HCT116 (cell line): ENCODE data around the gene RANBP9. TPM values are rescaled to one million over a fixed set of nuclear protein-coding genes. Genes with fewer than 3 reads are reported as not detected.

Experiments used
- CEBPB ChIP-seq: IDR thresholded peaks from 2 replicates; pipeline ENCODE4 v1.6.1; 2012; ENCODE audit warnings: low read depth
- EZH2phosphoT487 ChIP-seq: fragments of 200-600 bp; IDR thresholded peaks from 2 replicates; pipeline ENCODE4 v1.6.1; 2018; ENCODE audit warnings: antibody characterized with exemption, borderline replicate concordance
- FOSL1 ChIP-seq: IDR thresholded peaks from 2 replicates; pipeline ENCODE4 v1.6.1; 2012; ENCODE audit warnings: low read depth
- JUND ChIP-seq: IDR thresholded peaks from 2 replicates; pipeline ENCODE4 v1.6.1; 2012
- POLR2AphosphoS5 ChIP-seq: IDR thresholded peaks from 2 replicates; pipeline ENCODE4 v1.6.1; 2011; ENCODE audit warnings: mild to moderate bottlenecking, low read depth, low read length, moderate library complexity
- REST ChIP-seq: IDR thresholded peaks from 2 replicates; pipeline ENCODE4 v1.6.1; 2012; ENCODE audit warnings: low read depth
- SIN3A ChIP-seq: IDR thresholded peaks from 2 replicates; pipeline ENCODE4 v1.6.1; 2012; ENCODE audit warnings: low read depth
- SP1 ChIP-seq: IDR thresholded peaks from 2 replicates; pipeline ENCODE4 v1.6.1; 2012; ENCODE audit warnings: low read depth
- YY1 ChIP-seq: IDR thresholded peaks from 2 replicates; pipeline ENCODE4 v1.6.1; 2011; ENCODE audit warnings: low read length, low read depth, moderate library complexity, mild to moderate bottlenecking; ENCODE audit not compliant: insufficient replicate concordance; ENCODE audit errors: extremely low read depth
- total RNA-seq: library from RNA; stranded (reverse); gene quantifications from one replicate; pipeline ENCODE4 v1.2.1, GENCODE V29; 2021; ENCODE audit not compliant: unreplicated experiment
- TF ChIP-seq, protein P1 (sequence below), 3 experiments: fragments of 200-600 bp in 1 of 3; sonication (generic) in 1 of 3; IDR thresholded peaks in 2 of 3; conservative IDR thresholded peaks in 1 of 3; 2 replicates each; pipeline ENCODE4 v1.5.1; 2012 to 2017; ENCODE audit warnings: low read depth in 2 of 3, low read length in 2 of 3, antibody characterized with exemption in 1 of 3, borderline replicate concordance in 1 of 3, control low read depth in 1 of 3, mild to moderate bottlenecking in 1 of 3, mixed read lengths in 1 of 3, mixed run types in 1 of 3, moderate library complexity in 1 of 3; ENCODE audit not compliant: insufficient read depth in 1 of 3
- TF ChIP-seq, protein P2 (sequence below): IDR thresholded peaks from 2 replicates; pipeline ENCODE4 v1.6.1; 2012

The RANBP9 gene
- total RNA-seq, 1 experiment from 2014 or later: 48.0 TPM

GRCh38 chr6:13689511-13690256 lies 22.0 kb downstream of the RANBP9 start (continued):
- TF ChIP-seq REST (no peak), JUND (no peak), SIN3A (no peak), FOSL1 (no peak), YY1 (no peak), POLR2AphosphoS5 (no peak), CEBPB (no peak), SP1 (no peak), EZH2phosphoT487 (no peak)
- TF ChIP-seq, protein P1, sequence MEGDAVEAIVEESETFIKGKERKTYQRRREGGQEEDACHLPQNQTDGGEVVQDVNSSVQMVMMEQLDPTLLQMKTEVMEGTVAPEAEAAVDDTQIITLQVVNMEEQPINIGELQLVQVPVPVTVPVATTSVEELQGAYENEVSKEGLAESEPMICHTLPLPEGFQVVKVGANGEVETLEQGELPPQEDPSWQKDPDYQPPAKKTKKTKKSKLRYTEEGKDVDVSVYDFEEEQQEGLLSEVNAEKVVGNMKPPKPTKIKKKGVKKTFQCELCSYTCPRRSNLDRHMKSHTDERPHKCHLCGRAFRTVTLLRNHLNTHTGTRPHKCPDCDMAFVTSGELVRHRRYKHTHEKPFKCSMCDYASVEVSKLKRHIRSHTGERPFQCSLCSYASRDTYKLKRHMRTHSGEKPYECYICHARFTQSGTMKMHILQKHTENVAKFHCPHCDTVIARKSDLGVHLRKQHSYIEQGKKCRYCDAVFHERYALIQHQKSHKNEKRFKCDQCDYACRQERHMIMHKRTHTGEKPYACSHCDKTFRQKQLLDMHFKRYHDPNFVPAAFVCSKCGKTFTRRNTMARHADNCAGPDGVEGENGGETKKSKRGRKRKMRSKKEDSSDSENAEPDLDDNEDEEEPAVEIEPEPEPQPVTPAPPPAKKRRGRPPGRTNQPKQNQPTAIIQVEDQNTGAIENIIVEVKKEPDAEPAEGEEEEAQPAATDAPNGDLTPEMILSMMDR (IDR thresholded peaks at IDR 0.05 in 2 of 3, conservative IDR thresholded peaks at IDR 0.05 in 1 of 3; ENCODE audit: borderline replicate concordance in 1 of 3, insufficient read depth in 1 of 3, low read depth in 2 of 3, low read length in 2 of 3): no peak
- TF ChIP-seq, protein P2, sequence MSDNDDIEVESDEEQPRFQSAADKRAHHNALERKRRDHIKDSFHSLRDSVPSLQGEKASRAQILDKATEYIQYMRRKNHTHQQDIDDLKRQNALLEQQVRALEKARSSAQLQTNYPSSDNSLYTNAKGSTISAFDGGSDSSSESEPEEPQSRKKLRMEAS: no peak
- TF ChIP-seq, all 23 proteins: peak for 0
